GM19468 (cell line): ENCODE measurements around the gene ATP5F1C.

Experiments used
- ATAC-seq: cut with Tn5 transposase; IDR thresholded peaks from one replicate; pipeline ENCODE4 v1.9.1; 2021; ENCODE audit warnings: mild to moderate bottlenecking, moderate library complexity, moderate number of reproducible peaks; ENCODE audit not compliant: unreplicated experiment; ENCODE audit errors: extremely low read depth

ATP5F1C gene

GRCh38 chr10:7833210-7833609 is 45.2 kb downstream of the ATP5F1C start:
- ATAC-seq, result no peak

DNA sequence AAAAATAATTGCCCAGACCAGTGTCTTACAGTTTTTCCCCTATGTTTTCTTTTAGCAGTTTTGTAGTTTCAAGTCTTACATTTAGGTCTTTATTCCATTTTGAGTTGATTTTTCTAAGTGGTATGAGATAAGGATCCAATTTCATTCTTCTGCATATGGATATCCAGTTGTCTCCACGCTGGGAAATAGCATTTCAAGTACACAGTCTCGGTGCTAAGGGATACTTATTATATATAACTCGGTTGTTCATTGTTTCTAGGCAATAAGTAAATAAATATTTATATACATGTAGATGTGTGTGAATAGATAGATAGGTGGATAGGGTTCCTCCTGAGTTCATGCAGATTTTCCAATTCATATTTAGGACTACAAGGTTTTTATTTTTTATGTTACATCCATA is 46.3 kb downstream of the ATP5F1C start:
- no peak for ATAC-seq

- no peak for ATAC-seq
Measured at GRCh38 chr10:7836571-7836970, 48.6 kb downstream of the ATP5F1C start.

DNA sequence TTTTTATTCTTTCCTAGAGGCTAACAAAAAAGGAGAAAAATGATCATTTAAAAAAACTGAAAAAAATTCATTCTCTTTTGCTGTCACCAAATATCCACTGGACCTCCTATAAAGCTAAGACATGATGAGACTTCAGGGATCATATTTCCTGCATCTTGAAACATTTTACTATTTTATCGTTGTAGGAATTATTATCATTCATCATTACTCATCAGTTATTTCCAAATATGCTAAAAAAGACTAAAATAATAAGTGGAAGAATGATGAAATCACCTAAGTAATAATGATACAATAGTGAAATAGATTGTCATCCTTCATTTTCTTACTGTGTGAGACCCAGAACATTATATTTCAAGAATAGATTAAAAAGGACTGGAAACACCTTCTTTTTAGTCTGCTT is 58.6 kb downstream of the ATP5F1C start:
- no peak for ATAC-seq

- no peak for ATAC-seq
Measured at GRCh38 chr10:7853226-7853842, 65.4 kb downstream of the ATP5F1C start.

GRCh38 chr10:7853890-7854289 is 65.9 kb downstream of the ATP5F1C start:
- ATAC-seq, result no peak

DNA sequence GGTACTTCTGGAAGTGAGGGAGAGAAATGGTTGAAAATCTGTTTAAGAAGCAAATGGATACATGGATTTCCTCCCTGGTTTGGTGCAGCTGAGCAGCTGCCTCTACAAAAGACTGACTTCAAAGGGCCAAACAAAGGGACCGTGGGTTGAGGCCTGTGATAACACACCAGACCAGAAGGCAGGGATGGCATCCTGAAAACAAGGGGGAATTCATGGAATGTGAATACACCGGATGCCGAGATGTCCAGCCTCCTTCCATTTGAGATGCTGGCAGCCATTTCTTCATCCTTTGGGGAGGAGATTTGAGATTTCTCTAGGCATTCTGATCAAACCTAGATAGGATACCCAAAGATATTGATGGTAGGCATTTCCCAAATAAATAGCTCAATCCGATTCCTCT is 67.2 kb downstream of the ATP5F1C start:
- no peak for ATAC-seq

DNA sequence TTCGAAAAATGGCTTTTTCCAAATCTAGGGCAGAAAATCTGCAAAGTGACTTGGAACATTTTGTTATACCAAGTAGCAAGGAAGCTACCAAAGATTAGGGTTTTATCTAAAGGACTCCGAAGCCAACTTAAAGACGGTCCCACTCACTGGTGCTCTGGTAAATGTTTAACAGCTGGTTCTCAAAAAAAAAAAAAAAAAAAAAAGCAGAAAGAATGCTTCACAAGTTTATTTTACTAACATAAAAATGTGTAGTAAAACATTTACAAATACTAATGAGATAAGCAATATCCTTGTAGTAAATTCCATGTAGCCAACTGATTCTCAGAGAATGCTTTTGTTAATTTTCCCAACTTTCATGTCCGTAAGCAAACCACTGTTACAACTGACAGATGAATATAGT is 68.7 kb downstream of the ATP5F1C start:
- no peak for ATAC-seq

- ATAC-seq, result no peak
Measured at GRCh38 chr10:7857262-7857661, 69.3 kb downstream of the ATP5F1C start.
